ENCODE data around the gene PIK3CD.

DNA sequence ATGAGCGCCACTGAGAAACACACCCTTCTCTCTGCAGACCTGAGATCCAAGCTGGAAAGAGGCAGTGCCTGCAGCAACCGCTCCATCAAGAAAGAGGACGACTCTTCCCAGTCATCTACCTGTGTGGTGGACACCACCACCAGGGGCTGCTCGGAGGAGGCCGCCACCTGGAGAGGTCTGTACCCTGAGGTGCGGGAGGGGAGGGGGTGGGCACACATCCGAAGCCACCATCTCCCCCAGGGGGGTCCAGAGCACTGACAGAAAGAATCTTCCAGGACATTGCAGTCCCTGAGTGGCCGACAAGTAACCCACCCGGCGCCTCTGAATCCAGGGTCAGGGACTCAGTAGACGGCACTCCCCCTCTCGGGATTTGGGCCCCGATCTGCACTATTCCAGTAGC is 39.8 kb upstream of the PIK3CD start:
- TF ChIP-seq EZH2 (IDR thresholded peaks at IDR 0.05; ENCODE audit: borderline replicate concordance, insufficient read depth, low read length, poor library complexity, severe bottlenecking) (no peak), SMC3 (conservative IDR thresholded peaks at IDR 0.05; ENCODE audit: poor library complexity) (no peak), POLR2AphosphoS5 (IDR thresholded peaks at IDR 0.05) (no peak), RAD21 (conservative IDR thresholded peaks at IDR 0.05) (no peak), EP300 (conservative IDR thresholded peaks at IDR 0.05; ENCODE audit: poor library complexity, severe bottlenecking) (no peak)
- TF ChIP-seq, protein P1, sequence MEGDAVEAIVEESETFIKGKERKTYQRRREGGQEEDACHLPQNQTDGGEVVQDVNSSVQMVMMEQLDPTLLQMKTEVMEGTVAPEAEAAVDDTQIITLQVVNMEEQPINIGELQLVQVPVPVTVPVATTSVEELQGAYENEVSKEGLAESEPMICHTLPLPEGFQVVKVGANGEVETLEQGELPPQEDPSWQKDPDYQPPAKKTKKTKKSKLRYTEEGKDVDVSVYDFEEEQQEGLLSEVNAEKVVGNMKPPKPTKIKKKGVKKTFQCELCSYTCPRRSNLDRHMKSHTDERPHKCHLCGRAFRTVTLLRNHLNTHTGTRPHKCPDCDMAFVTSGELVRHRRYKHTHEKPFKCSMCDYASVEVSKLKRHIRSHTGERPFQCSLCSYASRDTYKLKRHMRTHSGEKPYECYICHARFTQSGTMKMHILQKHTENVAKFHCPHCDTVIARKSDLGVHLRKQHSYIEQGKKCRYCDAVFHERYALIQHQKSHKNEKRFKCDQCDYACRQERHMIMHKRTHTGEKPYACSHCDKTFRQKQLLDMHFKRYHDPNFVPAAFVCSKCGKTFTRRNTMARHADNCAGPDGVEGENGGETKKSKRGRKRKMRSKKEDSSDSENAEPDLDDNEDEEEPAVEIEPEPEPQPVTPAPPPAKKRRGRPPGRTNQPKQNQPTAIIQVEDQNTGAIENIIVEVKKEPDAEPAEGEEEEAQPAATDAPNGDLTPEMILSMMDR (IDR thresholded peaks at IDR 0.05; ENCODE audit: poor library complexity, severe bottlenecking), result no peak
- TF ChIP-seq, protein P2, sequence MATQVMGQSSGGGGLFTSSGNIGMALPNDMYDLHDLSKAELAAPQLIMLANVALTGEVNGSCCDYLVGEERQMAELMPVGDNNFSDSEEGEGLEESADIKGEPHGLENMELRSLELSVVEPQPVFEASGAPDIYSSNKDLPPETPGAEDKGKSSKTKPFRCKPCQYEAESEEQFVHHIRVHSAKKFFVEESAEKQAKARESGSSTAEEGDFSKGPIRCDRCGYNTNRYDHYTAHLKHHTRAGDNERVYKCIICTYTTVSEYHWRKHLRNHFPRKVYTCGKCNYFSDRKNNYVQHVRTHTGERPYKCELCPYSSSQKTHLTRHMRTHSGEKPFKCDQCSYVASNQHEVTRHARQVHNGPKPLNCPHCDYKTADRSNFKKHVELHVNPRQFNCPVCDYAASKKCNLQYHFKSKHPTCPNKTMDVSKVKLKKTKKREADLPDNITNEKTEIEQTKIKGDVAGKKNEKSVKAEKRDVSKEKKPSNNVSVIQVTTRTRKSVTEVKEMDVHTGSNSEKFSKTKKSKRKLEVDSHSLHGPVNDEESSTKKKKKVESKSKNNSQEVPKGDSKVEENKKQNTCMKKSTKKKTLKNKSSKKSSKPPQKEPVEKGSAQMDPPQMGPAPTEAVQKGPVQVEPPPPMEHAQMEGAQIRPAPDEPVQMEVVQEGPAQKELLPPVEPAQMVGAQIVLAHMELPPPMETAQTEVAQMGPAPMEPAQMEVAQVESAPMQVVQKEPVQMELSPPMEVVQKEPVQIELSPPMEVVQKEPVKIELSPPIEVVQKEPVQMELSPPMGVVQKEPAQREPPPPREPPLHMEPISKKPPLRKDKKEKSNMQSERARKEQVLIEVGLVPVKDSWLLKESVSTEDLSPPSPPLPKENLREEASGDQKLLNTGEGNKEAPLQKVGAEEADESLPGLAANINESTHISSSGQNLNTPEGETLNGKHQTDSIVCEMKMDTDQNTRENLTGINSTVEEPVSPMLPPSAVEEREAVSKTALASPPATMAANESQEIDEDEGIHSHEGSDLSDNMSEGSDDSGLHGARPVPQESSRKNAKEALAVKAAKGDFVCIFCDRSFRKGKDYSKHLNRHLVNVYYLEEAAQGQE (IDR thresholded peaks at IDR 0.05; ENCODE audit: borderline replicate concordance), result no peak
